ENCODE data around the gene OXNAD1.

The OXNAD1 gene

GRCh38 chr3:16329036-16329825 is 64.2 kb downstream of the OXNAD1 start:
- no peak overlapping the region for H3K4me3 ChIP-seq (replicated peaks; ENCODE audit: low read depth, low read length)
- TF ChIP-seq CTCF (IDR thresholded peaks at IDR 0.05; ENCODE audit: low read depth, low read length, missing control alignments), result no peak
- DNase-seq (ENCODE audit: extremely low read depth, low read depth), result no peak

- DNase-seq (ENCODE audit: extremely low read depth, low read depth), result no peak
- no peak overlapping the region for H3K4me3 ChIP-seq (replicated peaks; ENCODE audit: low read depth, low read length)
- no peak for TF ChIP-seq CTCF (IDR thresholded peaks at IDR 0.05; ENCODE audit: low read depth, low read length, missing control alignments)
Measured at GRCh38 chr3:16329826-16330129, 64.8 kb downstream of the OXNAD1 start.

- no peak overlapping the region for H3K4me3 ChIP-seq (replicated peaks; ENCODE audit: low read depth, low read length)
- no peak for DNase-seq (ENCODE audit: extremely low read depth, low read depth)
- TF ChIP-seq CTCF (IDR thresholded peaks at IDR 0.05; ENCODE audit: low read depth, low read length, missing control alignments), result no peak
Measured at GRCh38 chr3:16330351-16330750, 65.3 kb downstream of the OXNAD1 start.

GRCh38 chr3:16331319-16331883 is 66.4 kb downstream of the OXNAD1 start:
- TF ChIP-seq CTCF (IDR thresholded peaks at IDR 0.05; ENCODE audit: low read depth, low read length, missing control alignments), result no peak
- no peak for DNase-seq (ENCODE audit: extremely low read depth, low read depth)
- H3K4me3 ChIP-seq (replicated peaks; ENCODE audit: low read depth, low read length), result no peak overlapping the region

- DNase-seq (ENCODE audit: extremely low read depth, low read depth), result no peak
- TF ChIP-seq CTCF (IDR thresholded peaks at IDR 0.05; ENCODE audit: low read depth, low read length, missing control alignments), result no peak
- no peak overlapping the region for H3K4me3 ChIP-seq (replicated peaks; ENCODE audit: low read depth, low read length)
Measured at GRCh38 chr3:16332904-16333426, 68.0 kb downstream of the OXNAD1 start.

GRCh38 chr3:16334909-16335308 is 69.9 kb downstream of the OXNAD1 start:
- TF ChIP-seq CTCF (IDR thresholded peaks at IDR 0.05; ENCODE audit: low read depth, low read length, missing control alignments), result no peak

More at GRCh38 chr3:16334909-16335308, 69.9 kb downstream of the OXNAD1 start:
- DNase-seq (ENCODE audit: extremely low read depth, low read depth), result peak; percentile 71
- no peak overlapping the region for H3K4me3 ChIP-seq (replicated peaks; ENCODE audit: low read depth, low read length)
